Measurements from ENCODE around the gene ESPL1.

Gene ESPL1

GRCh38 chr12:53333845-53334244, 65.7 kb downstream of the ESPL1 start:
- no peak for DNase-seq (ENCODE audit: low read depth, low spot score)
- H3K4me3 ChIP-seq (ENCODE audit: low read depth, low read length): no peak overlapping the region
- in situ Hi-C loops (cut with HindIII; ENCODE audit: low sequenced_read_pairs): no loop called here
- TF ChIP-seq CTCF (IDR thresholded peaks at IDR 0.05; ENCODE audit: low read depth, low read length): no peak

GRCh38 chr12:53334822-53335221, 66.7 kb downstream of the ESPL1 start:
- TF ChIP-seq CTCF (IDR thresholded peaks at IDR 0.05; ENCODE audit: low read depth, low read length): no peak
- in situ Hi-C loops (cut with HindIII; ENCODE audit: low sequenced_read_pairs): no loop called here
- DNase-seq (ENCODE audit: low read depth, low spot score): no peak
- no peak overlapping the region for H3K4me3 ChIP-seq (ENCODE audit: low read depth, low read length)

- no peak for TF ChIP-seq CTCF (IDR thresholded peaks at IDR 0.05; ENCODE audit: low read depth, low read length)
- no peak for DNase-seq (ENCODE audit: low read depth, low spot score)
- H3K4me3 ChIP-seq (ENCODE audit: low read depth, low read length): no peak within 1 kb of the TSS
- in situ Hi-C loops (cut with HindIII; ENCODE audit: low sequenced_read_pairs): no loop called here
These were observed 68.1 kb downstream of the ESPL1 start, which contains the start of gene SP7 for GRCh38 chr12:53336181-53336681. SP7 (minus strand) TSS chr12:53336354; CDS start chr12:53335646, 708 bp downstream.

GRCh38 chr12:53338017-53338416, 69.9 kb downstream of the ESPL1 start:
- in situ Hi-C loops (cut with HindIII; ENCODE audit: low sequenced_read_pairs): no loop called here
- no peak for DNase-seq (ENCODE audit: low read depth, low spot score)
- no peak overlapping the region for H3K4me3 ChIP-seq (ENCODE audit: low read depth, low read length)

GRCh38 chr12:53338916-53339315, 70.8 kb downstream of the ESPL1 start:
- TF ChIP-seq CTCF (IDR thresholded peaks at IDR 0.05; ENCODE audit: low read depth, low read length): no peak

More at GRCh38 chr12:53338017-53338416, 69.9 kb downstream of the ESPL1 start:
- TF ChIP-seq CTCF (IDR thresholded peaks at IDR 0.05; ENCODE audit: low read depth, low read length): no peak

GRCh38 chr12:53340398-53340797, 72.3 kb downstream of the ESPL1 start:
- in situ Hi-C loops (cut with HindIII; ENCODE audit: low sequenced_read_pairs): no loop called here
- H3K4me3 ChIP-seq (ENCODE audit: low read depth, low read length): no peak overlapping the region
- TF ChIP-seq CTCF (IDR thresholded peaks at IDR 0.05; ENCODE audit: low read depth, low read length): no peak
- no peak for DNase-seq (ENCODE audit: low read depth, low spot score)

More at GRCh38 chr12:53338916-53339315, 70.8 kb downstream of the ESPL1 start:
- no peak for DNase-seq (ENCODE audit: low read depth, low spot score)
- no peak overlapping the region for H3K4me3 ChIP-seq (ENCODE audit: low read depth, low read length)
- in situ Hi-C loops (cut with HindIII; ENCODE audit: low sequenced_read_pairs): no loop called here
